Bronchial epithelial cell (primary cell): ENCODE measurements around the gene VRTN. TPM values are rescaled to one million over a fixed set of nuclear protein-coding genes. Genes with fewer than 3 reads are reported as not detected.

ENCODE experiments used
- DNase-seq: peaks from one replicate; pipeline ENCODE4 v3.0.0-alpha.2; 2010; ENCODE audit warnings: low read depth
- FAIRE-seq: peaks from 2 replicates; lab custom pipeline; 2011; peaks lifted over from hg19 to GRCh38; lab: Jason Lieb, UNC
- H3K27me3 ChIP-seq: 2 replicates; pipeline ENCODE4 v1.5.1; 2011; ENCODE audit warnings: low read length; ENCODE audit not compliant: control insufficient read depth, insufficient read depth
- H3K36me3 ChIP-seq: 2 replicates; pipeline ENCODE4 v1.5.1; 2011; ENCODE audit warnings: low read length; ENCODE audit not compliant: control insufficient read depth, insufficient read depth
- H3K4me3 ChIP-seq: 2 replicates; pipeline ENCODE4 v1.5.1; 2011; ENCODE audit warnings: mild to moderate bottlenecking, low read depth, low read length, control low read depth
- total RNA-seq: library from RNA; depleted of rRNA; stranded (reverse); fragments of >200 nt; gene quantifications from 2 replicates; pipeline ENCODE4 v1.2.1, GENCODE V29; 2014
- TF ChIP-seq, protein P1 (sequence below): IDR thresholded peaks from 2 replicates; pipeline ENCODE4 v1.5.1; 2011; ENCODE audit warnings: mild to moderate bottlenecking, moderate library complexity, low read length, control low read depth, inconsistent platforms; ENCODE audit not compliant: insufficient read depth, severe bottlenecking

The VRTN gene
- total RNA-seq, 1 donor from 2014 or later, result not detected

DNA sequence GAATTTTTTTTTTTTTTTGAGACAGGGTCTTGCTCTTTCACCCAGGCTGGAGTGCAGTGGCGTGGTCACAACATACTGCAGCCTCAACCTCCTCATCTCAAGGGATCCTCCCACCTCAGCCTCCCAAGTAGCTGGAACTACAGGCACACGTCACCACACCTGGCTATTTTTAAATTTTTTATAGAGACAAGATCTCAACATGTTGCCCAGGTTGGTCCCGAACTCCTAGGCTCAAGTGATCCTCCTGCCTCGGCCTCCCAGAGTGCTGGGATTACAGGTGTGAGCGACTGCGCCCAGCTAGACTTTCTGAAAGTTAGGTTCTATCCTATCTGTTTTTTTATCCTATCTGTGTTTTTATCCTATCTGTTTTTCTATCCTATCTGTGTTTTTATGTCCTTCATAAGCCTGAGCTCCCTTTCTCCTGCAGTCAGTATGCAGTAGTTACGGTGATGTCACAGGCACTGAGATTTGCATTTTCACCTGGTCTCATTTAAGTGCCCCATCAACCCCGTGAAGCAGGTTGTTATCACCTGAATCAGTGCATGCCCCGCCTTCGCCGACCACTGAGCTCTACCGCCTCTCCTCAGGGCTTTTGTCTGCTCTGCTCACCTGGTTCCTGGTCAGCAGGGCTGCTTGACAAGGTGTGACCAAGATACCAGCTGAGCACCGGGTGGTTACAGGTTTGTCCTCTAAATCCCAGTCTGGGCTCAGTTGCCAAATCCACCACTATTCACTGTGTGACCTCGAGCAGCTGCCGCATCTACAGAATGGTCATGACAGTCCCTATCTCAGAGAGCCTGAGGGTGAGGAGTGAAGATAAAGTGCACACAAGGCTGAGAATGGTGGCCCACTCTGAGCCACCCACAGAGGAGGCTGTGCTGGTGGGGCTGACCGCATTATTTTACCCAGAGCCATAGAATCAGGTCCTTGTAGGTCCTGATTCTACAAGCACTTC, 44.6 kb downstream of the VRTN start:
- H3K27me3 ChIP-seq, result peaks cover 3% of the 10 kb centered on the region
- H3K4me3 ChIP-seq, result no peak overlapping the region
- no peak for FAIRE-seq
- TF ChIP-seq, protein P1, sequence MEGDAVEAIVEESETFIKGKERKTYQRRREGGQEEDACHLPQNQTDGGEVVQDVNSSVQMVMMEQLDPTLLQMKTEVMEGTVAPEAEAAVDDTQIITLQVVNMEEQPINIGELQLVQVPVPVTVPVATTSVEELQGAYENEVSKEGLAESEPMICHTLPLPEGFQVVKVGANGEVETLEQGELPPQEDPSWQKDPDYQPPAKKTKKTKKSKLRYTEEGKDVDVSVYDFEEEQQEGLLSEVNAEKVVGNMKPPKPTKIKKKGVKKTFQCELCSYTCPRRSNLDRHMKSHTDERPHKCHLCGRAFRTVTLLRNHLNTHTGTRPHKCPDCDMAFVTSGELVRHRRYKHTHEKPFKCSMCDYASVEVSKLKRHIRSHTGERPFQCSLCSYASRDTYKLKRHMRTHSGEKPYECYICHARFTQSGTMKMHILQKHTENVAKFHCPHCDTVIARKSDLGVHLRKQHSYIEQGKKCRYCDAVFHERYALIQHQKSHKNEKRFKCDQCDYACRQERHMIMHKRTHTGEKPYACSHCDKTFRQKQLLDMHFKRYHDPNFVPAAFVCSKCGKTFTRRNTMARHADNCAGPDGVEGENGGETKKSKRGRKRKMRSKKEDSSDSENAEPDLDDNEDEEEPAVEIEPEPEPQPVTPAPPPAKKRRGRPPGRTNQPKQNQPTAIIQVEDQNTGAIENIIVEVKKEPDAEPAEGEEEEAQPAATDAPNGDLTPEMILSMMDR, result no peak
- no peak for DNase-seq
- no peaks in the 10 kb centered on the region for H3K36me3 ChIP-seq

GRCh38 chr14:74394549-74394948, 46.3 kb downstream of the VRTN start:
- TF ChIP-seq, protein P1, result no peak
- no peak overlapping the region for H3K4me3 ChIP-seq
- H3K27me3 ChIP-seq, result peaks cover 4% of the 10 kb centered on the region
- no peak for DNase-seq
- H3K36me3 ChIP-seq, result no peaks in the 10 kb centered on the region
- no peak for FAIRE-seq

DNA sequence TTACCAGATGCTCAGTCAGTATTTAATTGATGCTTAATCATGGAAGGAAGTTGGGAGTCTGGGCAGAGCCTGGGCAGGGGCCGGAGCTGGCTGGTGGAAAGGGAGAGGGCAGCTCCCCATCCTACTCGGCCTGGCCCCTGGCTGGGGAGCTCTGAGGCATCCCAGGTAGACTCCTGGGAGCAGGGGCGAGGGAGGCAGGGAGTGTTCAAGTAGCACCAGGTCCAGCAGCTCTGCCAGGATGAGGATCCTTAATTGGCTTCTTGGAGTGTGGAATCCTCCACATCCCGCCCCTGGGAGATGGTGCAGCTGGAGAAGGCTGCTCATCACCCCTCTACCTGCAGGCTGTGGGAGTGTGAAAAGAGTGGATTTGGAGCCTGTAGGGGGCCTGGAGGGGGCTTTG, 46.8 kb downstream of the VRTN start:
- no peak for FAIRE-seq
- Histone ChIP-seq H3K36me3 (no peaks in the 10 kb centered on the region), H3K27me3 (peaks cover 7% of the 10 kb centered on the region), H3K4me3 (no peak overlapping the region)
- TF ChIP-seq, protein P1, result no peak
- DNase-seq, result no peak

GRCh38 chr14:74400031-74400685, 51.9 kb downstream of the VRTN start:
- no peak for FAIRE-seq

GRCh38 chr14:74400919-74401503, 52.7 kb downstream of the VRTN start:
- FAIRE-seq, result no peak
- Histone ChIP-seq H3K4me3 (no peak overlapping the region), H3K27me3 (peaks cover 13% of the 10 kb centered on the region), H3K36me3 (no peaks in the 10 kb centered on the region)
- DNase-seq, result no peak
- TF ChIP-seq, protein P1, result no peak

More at GRCh38 chr14:74400031-74400685, 51.9 kb downstream of the VRTN start:
- TF ChIP-seq, protein P1, result no peak
- H3K4me3 ChIP-seq, result no peak overlapping the region
- no peak for DNase-seq
- no peaks in the 10 kb centered on the region for H3K36me3 ChIP-seq
- peaks cover 12% of the 10 kb centered on the region for H3K27me3 ChIP-seq
